GM23338 (cell line): ENCODE data around the gene EML1. TPM values are rescaled to one million over a fixed set of nuclear protein-coding genes. Genes with fewer than 3 reads are reported as not detected.

ENCODE experiments used
- ATAC-seq: fragments of 200-7000 bp; cut with Tn5 transposase; 3 replicates; pipeline ENCODE4 v1.9.1; 2020
- DNase-seq: peaks from one replicate; pipeline ENCODE4 v3.0.0-alpha.2; 2015; ENCODE audit warnings: low spot score
- H2AFZ ChIP-seq: fragments of 200-600 bp; sonication (generic); 2 replicates; pipeline ENCODE4 v1.8.0; 2016; ENCODE audit warnings: antibody characterized with exemption, mild to moderate bottlenecking, moderate library complexity
- H3F3A ChIP-seq: fragments of 200-600 bp; sonication (generic); replicated peaks from 2 replicates; pipeline ENCODE4 v1.8.0; 2017; ENCODE audit warnings: antibody characterized with exemption, mixed run types, low read depth
- H3K27ac ChIP-seq: fragments of 200-600 bp; sonication (generic); 2 replicates; pipeline ENCODE4 v1.6.1; 2016; ENCODE audit warnings: low read depth
- H3K27me3 ChIP-seq: fragments of 200-600 bp; sonication (generic); 2 replicates; pipeline ENCODE4 v1.8.0; 2016; ENCODE audit warnings: mild to moderate bottlenecking, mixed run types, moderate library complexity; ENCODE audit not compliant: insufficient read depth
- H3K36me3 ChIP-seq: fragments of 200-600 bp; sonication (generic); 2 replicates; pipeline ENCODE4 v1.8.0; 2016; ENCODE audit warnings: mild to moderate bottlenecking; ENCODE audit not compliant: insufficient read depth
- H3K4me1 ChIP-seq: fragments of 200-600 bp; sonication (generic); 2 replicates; pipeline ENCODE4 v1.8.0; 2016; ENCODE audit warnings: mild to moderate bottlenecking, moderate library complexity; ENCODE audit not compliant: insufficient read depth
- H3K4me2 ChIP-seq: fragments of 200-600 bp; sonication (generic); 2 replicates; pipeline ENCODE4 v1.7.1; 2017; ENCODE audit warnings: mixed run types
- H3K4me3 ChIP-seq: fragments of 200-600 bp; sonication (generic); 2 replicates; pipeline ENCODE4 v1.6.1; 2016; ENCODE audit warnings: mixed run types
- H3K79me2 ChIP-seq: fragments of 200-600 bp; sonication (generic); replicated peaks from 2 replicates; pipeline ENCODE4 v1.8.0; 2017; ENCODE audit warnings: mild to moderate bottlenecking; ENCODE audit not compliant: insufficient read depth
- H3K9me2 ChIP-seq: fragments of 200-600 bp; sonication (generic); 2 replicates; pipeline ENCODE4 v1.8.0; 2017; ENCODE audit not compliant: insufficient read depth
- H4K20me1 ChIP-seq: fragments of 200-600 bp; sonication (generic); replicated peaks from 2 replicates; pipeline ENCODE4 v1.8.0; 2017; ENCODE audit warnings: mild to moderate bottlenecking; ENCODE audit not compliant: insufficient read depth
- H3K27ac Mint-ChIP-seq: 2 replicates; pipeline ENCODE4 v1.8.0; 2020; ENCODE audit warnings: inconsistent platforms, mild to moderate bottlenecking, moderate library complexity, mixed read lengths
- H3K27me3 Mint-ChIP-seq: 3 replicates; pipeline ENCODE4 v1.8.0; 2022; ENCODE audit warnings: low read depth, mild to moderate bottlenecking, moderate library complexity, mixed read lengths, inconsistent platforms; ENCODE audit not compliant: insufficient read depth, poor library complexity
- H3K36me3 Mint-ChIP-seq: 3 replicates; pipeline ENCODE4 v1.8.0; 2021; ENCODE audit warnings: low read depth, mild to moderate bottlenecking, inconsistent platforms, moderate library complexity, mixed read lengths
- H3K4me1 Mint-ChIP-seq: 3 replicates; pipeline ENCODE4 v1.8.0; 2020; ENCODE audit warnings: mild to moderate bottlenecking, inconsistent platforms, mixed read lengths
- H3K4me3 Mint-ChIP-seq: 3 replicates; pipeline ENCODE4 v1.8.0; 2021; ENCODE audit warnings: moderate library complexity, mild to moderate bottlenecking, inconsistent platforms, mixed read lengths
- H3K9me3 Mint-ChIP-seq: 3 replicates; pipeline ENCODE4 v1.8.0; 2020; ENCODE audit warnings: moderate library complexity, mild to moderate bottlenecking, inconsistent platforms, mixed read lengths
- ETS1 ChIP-seq: IDR thresholded peaks from 2 replicates; pipeline ENCODE4 v1.6.1; 2016; ENCODE audit warnings: antibody characterized with exemption
- EZH2 ChIP-seq: fragments of 200-600 bp; sonication (generic); IDR thresholded peaks from one replicate; pipeline ENCODE4 v1.8.0; 2017; ENCODE audit warnings: antibody characterized with exemption, mild to moderate bottlenecking, low read depth; ENCODE audit not compliant: unreplicated experiment
- EZH2phosphoT487 ChIP-seq: fragments of 200-600 bp; sonication (generic); IDR thresholded peaks from one replicate; pipeline ENCODE4 v1.8.1; 2018; ENCODE audit warnings: antibody characterized with exemption; ENCODE audit not compliant: unreplicated experiment
- JUNB ChIP-seq: IDR thresholded peaks from one replicate; pipeline ENCODE4 v1.6.1; 2016; ENCODE audit warnings: antibody characterized with exemption; ENCODE audit not compliant: unreplicated experiment
- POLR2AphosphoS5 ChIP-seq: IDR thresholded peaks from 2 replicates; pipeline ENCODE4 v1.6.1; 2016; ENCODE audit warnings: antibody characterized with exemption, low read depth
- REST ChIP-seq: IDR thresholded peaks from one replicate; pipeline ENCODE4 v1.6.1; 2018; ENCODE audit warnings: antibody characterized with exemption; ENCODE audit not compliant: unreplicated experiment
- ZNF114 ChIP-seq: fragments of 250-450 bp; sonication (Bioruptor Pico); IDR thresholded peaks from 2 replicates; pipeline ENCODE4 v1.5.0; 2020; ENCODE audit warnings: mild to moderate bottlenecking, moderate library complexity
- polyA plus RNA-seq: library from polyadenylated mRNA; unstranded; fragments of >200 nt; fragmentation: Nextera tagmentation; extraction: Ambion mirVana; gene quantifications from 2 replicates; pipeline ENCODE4 v1.2.1, GENCODE V29; 2016
- total RNA-seq: library from RNA; depleted of rRNA; stranded (reverse); fragments of >200 nt; shearing (Covaris generic); gene quantifications from 2 replicates; pipeline ENCODE4 v1.2.3, GENCODE V29; 2014
- TF ChIP-seq, protein P1 (sequence below), 2 experiments: fragments of 200-600 bp in 1 of 2; sonication (generic) in 1 of 2; conservative IDR thresholded peaks; 2 replicates each; pipeline versions ENCODE4 v1.5.1 to v1.6.1; 2016 to 2017; ENCODE audit warnings: antibody characterized with exemption in 2 of 2, low read depth in 2 of 2, mild to moderate bottlenecking in 2 of 2, moderate library complexity in 1 of 2

The EML1 gene
- total and polyA plus RNA-seq, 2 experiments from 2014 or later = 7.0 to 18.1 TPM

- Histone ChIP-seq H3K4me2 (peak overlapping the region; percentile 77), H3K4me3 (peak overlapping the region; percentile 46), H3F3A (peaks cover 5% of the 10 kb centered on the region; the same call in 1 of the 2 replicates), H3K36me3 (no peaks in the 10 kb centered on the region; the same call in 1 of the 2 replicates), H3K27ac (0 out of 2 replicates have a peak overlapping the region, but pooled peaks have one; percentile 69), H4K20me1 (no peaks in the 10 kb centered on the region), H3K4me1 (peaks cover 48% of the 10 kb centered on the region), H3K9me2 (no peaks in the 10 kb centered on the region), H2AFZ (peak overlapping the region; percentile 77), H3K27me3 (no peaks in the 10 kb centered on the region), H3K79me2 (no peaks in the 10 kb centered on the region)
- Mint-ChIP-seq H3K27ac (peak overlapping the region; percentile 54), H3K36me3 (peaks cover 7% of the 10 kb centered on the region; the same call in 2 of the 3 replicates), H3K9me3 (peaks cover 5% of the 10 kb centered on the region; the same call in 2 of the 3 replicates), H3K4me1 (peaks cover 34% of the 10 kb centered on the region), H3K27me3 (peaks cover 3% of the 10 kb centered on the region), H3K4me3 (no peak overlapping the region; the same call in 2 of the 3 replicates)
- TF ChIP-seq EZH2phosphoT487 (no peak), EZH2 (no peak), JUNB (no peak), ZNF114 (CRISPR knock-in tag) (no peak), ETS1 (no peak), REST (no peak)
- ATAC-seq = no peak
- peak; percentile 27 for DNase-seq
Measured at GRCh38 chr14:99775351-99775750, 17.9 kb upstream of the EML1 start.

DNA sequence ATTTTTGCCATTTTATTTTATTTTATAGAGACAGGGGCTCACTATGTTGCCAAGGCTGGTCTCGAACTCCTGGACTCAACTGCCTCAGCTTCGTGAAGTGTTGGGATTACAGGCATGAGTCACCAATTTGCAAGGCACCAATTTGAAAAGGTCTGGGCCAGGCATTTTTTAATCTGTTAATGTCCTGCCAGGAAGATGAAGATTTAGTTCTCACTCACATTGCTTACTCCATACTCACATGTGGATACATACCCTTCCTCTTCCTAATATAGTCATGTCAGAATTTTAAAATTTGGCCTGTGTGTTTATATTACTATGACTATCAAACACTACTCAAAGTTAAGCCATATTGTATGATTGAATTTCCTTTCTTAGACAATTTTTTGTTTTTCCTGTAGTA lies 15.3 kb upstream of the EML1 start:
- no peak overlapping the region for H3K4me2 ChIP-seq
- no peak for ATAC-seq
- TF ChIP-seq EZH2phosphoT487 = no peak
- no peak for TF ChIP-seq POLR2AphosphoS5
- TF ChIP-seq REST = no peak
- TF ChIP-seq, protein P1, sequence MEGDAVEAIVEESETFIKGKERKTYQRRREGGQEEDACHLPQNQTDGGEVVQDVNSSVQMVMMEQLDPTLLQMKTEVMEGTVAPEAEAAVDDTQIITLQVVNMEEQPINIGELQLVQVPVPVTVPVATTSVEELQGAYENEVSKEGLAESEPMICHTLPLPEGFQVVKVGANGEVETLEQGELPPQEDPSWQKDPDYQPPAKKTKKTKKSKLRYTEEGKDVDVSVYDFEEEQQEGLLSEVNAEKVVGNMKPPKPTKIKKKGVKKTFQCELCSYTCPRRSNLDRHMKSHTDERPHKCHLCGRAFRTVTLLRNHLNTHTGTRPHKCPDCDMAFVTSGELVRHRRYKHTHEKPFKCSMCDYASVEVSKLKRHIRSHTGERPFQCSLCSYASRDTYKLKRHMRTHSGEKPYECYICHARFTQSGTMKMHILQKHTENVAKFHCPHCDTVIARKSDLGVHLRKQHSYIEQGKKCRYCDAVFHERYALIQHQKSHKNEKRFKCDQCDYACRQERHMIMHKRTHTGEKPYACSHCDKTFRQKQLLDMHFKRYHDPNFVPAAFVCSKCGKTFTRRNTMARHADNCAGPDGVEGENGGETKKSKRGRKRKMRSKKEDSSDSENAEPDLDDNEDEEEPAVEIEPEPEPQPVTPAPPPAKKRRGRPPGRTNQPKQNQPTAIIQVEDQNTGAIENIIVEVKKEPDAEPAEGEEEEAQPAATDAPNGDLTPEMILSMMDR (conservative IDR thresholded peaks at IDR 0.05; ENCODE audit: low read depth in 2 of 2) = no peak

More for the DNA sequence above, 15.3 kb upstream of the EML1 start:
- no peaks in the 10 kb centered on the region for H3K27me3 ChIP-seq
- Mint-ChIP-seq H3K36me3 (peaks cover 7% of the 10 kb centered on the region), H3K4me3 (no peak overlapping the region), H3K4me1 (peaks cover 39% of the 10 kb centered on the region), H3K27me3 (peaks cover 7% of the 10 kb centered on the region), H3K27ac (no peak overlapping the region), H3K9me3 (peaks cover 5% of the 10 kb centered on the region; the same call in 2 of the 3 replicates)
- no peak overlapping the region for H2AFZ ChIP-seq
- H3K9me2 ChIP-seq = no peaks in the 10 kb centered on the region
- H3K4me1 ChIP-seq = peaks cover 41% of the 10 kb centered on the region
- H3K27ac ChIP-seq = no peak overlapping the region
- no peaks in the 10 kb centered on the region for H4K20me1 ChIP-seq
- no peaks in the 10 kb centered on the region for H3K79me2 ChIP-seq
- no peaks in the 10 kb centered on the region; the same call in 1 of the 2 replicates for H3K36me3 ChIP-seq
- DNase-seq = no peak
- H3K4me3 ChIP-seq = no peak overlapping the region
- peaks cover 5% of the 10 kb centered on the region; the same call in 1 of the 2 replicates for H3F3A ChIP-seq
